H9 (cell line): ENCODE measurements around the gene MESP1. TPM values are rescaled to one million over a fixed set of nuclear protein-coding genes. Genes with fewer than 3 reads are reported as not detected.

Source experiments
- DNase-seq: peaks from one replicate; pipeline ENCODE4 v3.0.0-alpha.2; 2017
- H2AFZ ChIP-seq: one replicate; pipeline ENCODE4 v1.6.1; 2013; ENCODE audit warnings: mild to moderate bottlenecking, low read length, control low read depth, moderate library complexity
- H2AK5ac ChIP-seq: 2 replicates; pipeline ENCODE4 v1.6.1; 2013; ENCODE audit warnings: low read length, control low read depth, mixed read lengths; ENCODE audit not compliant: insufficient read length
- H2BK120ac ChIP-seq: one replicate; pipeline ENCODE4 v1.6.1; 2013; ENCODE audit warnings: low read depth, mild to moderate bottlenecking, low read length, control low read depth, inconsistent platforms; ENCODE audit not compliant: poor library complexity, severe bottlenecking
- H2BK12ac ChIP-seq: 2 replicates; pipeline ENCODE4 v1.6.1; 2013; ENCODE audit warnings: low read length, control low read depth, mixed read lengths, low read depth; ENCODE audit not compliant: insufficient read length
- H2BK15ac ChIP-seq: 2 replicates; pipeline ENCODE4 v1.6.1; 2013; ENCODE audit warnings: low read depth, low read length, control low read depth
- H2BK20ac ChIP-seq: one replicate; pipeline ENCODE4 v1.6.1; 2013; ENCODE audit warnings: low read depth, mild to moderate bottlenecking, low read length, control low read depth, inconsistent platforms; ENCODE audit not compliant: poor library complexity, severe bottlenecking
- H2BK5ac ChIP-seq: 2 replicates; pipeline ENCODE4 v1.6.1; 2013; ENCODE audit warnings: low read length, control low read depth, mixed read lengths; ENCODE audit not compliant: insufficient read length
- H3K14ac ChIP-seq: 2 replicates; pipeline ENCODE4 v1.6.1; 2013; ENCODE audit warnings: low read length, control low read depth; ENCODE audit not compliant: insufficient read depth
- H3K18ac ChIP-seq: 2 replicates; pipeline ENCODE4 v1.6.1; 2013; ENCODE audit warnings: low read depth, mild to moderate bottlenecking, mixed read lengths, low read length, control low read depth; ENCODE audit not compliant: insufficient read length
- H3K23ac ChIP-seq: 2 replicates; pipeline ENCODE4 v1.6.1; 2013; ENCODE audit warnings: low read length, control low read depth, mixed read lengths, low read depth; ENCODE audit not compliant: insufficient read length
- H3K23me2 ChIP-seq: 2 replicates; pipeline ENCODE4 v1.6.1; 2013; ENCODE audit warnings: low read depth, mild to moderate bottlenecking, mixed read lengths, low read length, control low read depth; ENCODE audit not compliant: insufficient read length, poor library complexity, severe bottlenecking
- H3K27ac ChIP-seq: 2 replicates; pipeline ENCODE4 v1.5.1; 2013; ENCODE audit warnings: low read length, control low read depth, mixed read lengths, low read depth; ENCODE audit not compliant: insufficient read length
- H3K27me3 ChIP-seq: 2 replicates; pipeline ENCODE4 v1.6.1; 2013; ENCODE audit warnings: low read length, control low read depth, inconsistent platforms; ENCODE audit not compliant: insufficient read depth
- H3K4ac ChIP-seq: 2 replicates; pipeline ENCODE4 v1.6.1; 2013; ENCODE audit warnings: low read depth, mild to moderate bottlenecking, control low read depth, inconsistent platforms, low read length, moderate library complexity
- H3K4me1 ChIP-seq: 2 replicates; pipeline ENCODE4 v1.6.1; 2013; ENCODE audit warnings: low read length, control low read depth, inconsistent platforms; ENCODE audit not compliant: insufficient read depth
- H3K4me2 ChIP-seq: 2 replicates; pipeline ENCODE4 v1.6.1; 2013; ENCODE audit warnings: low read length, control low read depth, mixed read lengths; ENCODE audit not compliant: insufficient read length, insufficient read depth
- H3K56ac ChIP-seq: 2 replicates; pipeline ENCODE4 v1.6.1; 2013; ENCODE audit warnings: low read depth, mild to moderate bottlenecking, mixed read lengths, low read length, control low read depth; ENCODE audit not compliant: insufficient read length
- H3K79me1 ChIP-seq: 2 replicates; pipeline ENCODE4 v1.6.1; 2013; ENCODE audit warnings: low read depth, mild to moderate bottlenecking, moderate library complexity, low read length, control low read depth, inconsistent platforms; ENCODE audit not compliant: insufficient read depth, poor library complexity, severe bottlenecking
- H3K79me2 ChIP-seq: 2 replicates; pipeline ENCODE4 v1.6.1; 2013; ENCODE audit warnings: low read length, control low read depth, inconsistent platforms; ENCODE audit not compliant: insufficient read depth
- H3K9ac ChIP-seq: 2 replicates; pipeline ENCODE4 v1.6.1; 2013; ENCODE audit warnings: low read length, control low read depth, mixed read lengths; ENCODE audit not compliant: insufficient read length; ENCODE audit errors: extremely low read depth
- H3K9me3 ChIP-seq: one replicate; pipeline ENCODE4 v1.6.1; 2013; ENCODE audit warnings: low read depth, low read length, inconsistent platforms; ENCODE audit not compliant: control insufficient read depth
- H3T11ph ChIP-seq: one replicate; pipeline ENCODE4 v1.6.1; 2013; ENCODE audit warnings: mild to moderate bottlenecking, low read length, control low read depth, inconsistent platforms
- H4K20me1 ChIP-seq: one replicate; pipeline ENCODE4 v1.6.1; 2013; ENCODE audit not compliant: control insufficient read depth, insufficient read length, insufficient read depth
- H4K5ac ChIP-seq: 2 replicates; pipeline ENCODE4 v1.6.1; 2013; ENCODE audit warnings: low read depth, mild to moderate bottlenecking, mixed read lengths, low read length, control low read depth; ENCODE audit not compliant: insufficient read length
- H4K8ac ChIP-seq: replicated peaks from 2 replicates; pipeline ENCODE4 v1.6.1; 2013; ENCODE audit warnings: low read length, control low read depth, mixed read lengths, low read depth; ENCODE audit not compliant: insufficient read length
- H4K91ac ChIP-seq: 2 replicates; pipeline ENCODE4 v1.6.1; 2013; ENCODE audit warnings: low read depth, mild to moderate bottlenecking, moderate library complexity, mixed read lengths, low read length, control low read depth; ENCODE audit not compliant: insufficient read length
- H3K27ac Mint-ChIP-seq, 3 experiments: 2 replicates in 2 of 3; 3 replicates in 1 of 3; pipeline ENCODE4 v1.8.0; 2020 to 2021; ENCODE audit warnings: mixed read lengths in 3 of 3, mild to moderate bottlenecking in 1 of 3, moderate library complexity in 1 of 3
- H3K27me3 Mint-ChIP-seq: 2 replicates; pipeline ENCODE4 v1.8.0; 2021; ENCODE audit warnings: low read depth, mild to moderate bottlenecking, moderate library complexity, mixed read lengths
- H3K36me3 Mint-ChIP-seq, 3 experiments: 2 replicates in 2 of 3; 3 replicates in 1 of 3; pipeline ENCODE4 v1.8.0; 2020 to 2021; ENCODE audit warnings: low read depth in 3 of 3, mixed read lengths in 3 of 3; ENCODE audit not compliant: insufficient read depth in 1 of 3
- H3K4me1 Mint-ChIP-seq, 2 experiments: 2 replicates each; pipeline ENCODE4 v1.8.0; 2020; ENCODE audit warnings: mixed read lengths in 2 of 2
- H3K4me3 Mint-ChIP-seq, 2 experiments: 2 replicates in 1 of 2; 3 replicates in 1 of 2; pipeline ENCODE4 v1.8.0; 2020 to 2021; ENCODE audit warnings: mild to moderate bottlenecking in 2 of 2, mixed read lengths in 2 of 2, moderate library complexity in 1 of 2
- H3K9me3 Mint-ChIP-seq, 2 experiments: 2 replicates in 1 of 2; 3 replicates in 1 of 2; pipeline ENCODE4 v1.8.0; 2020; ENCODE audit warnings: mild to moderate bottlenecking in 2 of 2, mixed read lengths in 2 of 2, moderate library complexity in 1 of 2
- total RNA-seq: library from RNA; stranded (reverse); gene quantifications from 2 replicates; pipeline ENCODE4 v1.2.1, GENCODE V29; 2021
- TF ChIP-seq, protein P1 (sequence below): fragments of 200-600 bp; sonication (generic); conservative IDR thresholded peaks from 3 replicates; pipeline ENCODE4 v1.8.0; 2021; ENCODE audit warnings: antibody characterized with exemption, mild to moderate bottlenecking

Gene MESP1
- total RNA-seq, 1 experiment from 2014 or later: not detected

DNA sequence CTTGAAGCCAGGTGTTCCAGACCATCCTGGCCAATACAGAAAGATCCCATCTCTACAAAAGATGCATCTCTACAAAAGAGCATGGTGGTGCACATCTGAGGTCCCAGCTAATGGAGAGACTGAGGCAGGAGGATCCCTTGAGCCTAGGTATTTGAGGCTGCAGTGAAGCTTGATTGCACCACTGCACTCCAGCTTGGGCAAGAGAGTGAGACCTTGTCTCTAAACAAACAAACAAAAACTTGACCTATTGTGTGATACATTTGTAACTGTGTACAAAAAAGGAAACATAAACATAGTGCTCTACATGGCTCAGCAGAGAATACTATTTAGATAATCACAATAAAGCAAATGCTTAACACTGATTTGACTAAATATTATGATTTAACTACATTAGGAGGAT, 44.9 kb upstream of the MESP1 start:
- Histone ChIP-seq H3K27ac (no peak overlapping the region), H3K79me1 (no peaks in the 10 kb centered on the region), H3K27me3 (no peaks in the 10 kb centered on the region), H2BK15ac (no peak overlapping the region), H3K23ac (no peak overlapping the region), H3K4ac (no peak overlapping the region), H4K20me1 (no peaks in the 10 kb centered on the region), H4K5ac (no peak overlapping the region), H3K9ac (no peak overlapping the region), H2BK20ac (no peak overlapping the region), H3T11ph (no peak overlapping the region), H3K79me2 (no peaks in the 10 kb centered on the region), H2AFZ (no peak overlapping the region), H2BK12ac (no peak overlapping the region), H2AK5ac (no peak overlapping the region), H3K14ac (no peak overlapping the region), H3K4me2 (no peak overlapping the region), H2BK120ac (no peak overlapping the region), H4K8ac (no peak overlapping the region), H3K23me2 (no peaks in the 10 kb centered on the region), H3K56ac (no peak overlapping the region), H3K9me3 (no peaks in the 10 kb centered on the region), H3K4me1 (no peaks in the 10 kb centered on the region), H2BK5ac (no peak overlapping the region), H3K18ac (no peak overlapping the region), H4K91ac (no peak overlapping the region)
- no peaks in the 10 kb centered on the region for H3K9me3 Mint-ChIP-seq
- H3K4me3 Mint-ChIP-seq: no peak overlapping the region
- TF ChIP-seq, protein P1, sequence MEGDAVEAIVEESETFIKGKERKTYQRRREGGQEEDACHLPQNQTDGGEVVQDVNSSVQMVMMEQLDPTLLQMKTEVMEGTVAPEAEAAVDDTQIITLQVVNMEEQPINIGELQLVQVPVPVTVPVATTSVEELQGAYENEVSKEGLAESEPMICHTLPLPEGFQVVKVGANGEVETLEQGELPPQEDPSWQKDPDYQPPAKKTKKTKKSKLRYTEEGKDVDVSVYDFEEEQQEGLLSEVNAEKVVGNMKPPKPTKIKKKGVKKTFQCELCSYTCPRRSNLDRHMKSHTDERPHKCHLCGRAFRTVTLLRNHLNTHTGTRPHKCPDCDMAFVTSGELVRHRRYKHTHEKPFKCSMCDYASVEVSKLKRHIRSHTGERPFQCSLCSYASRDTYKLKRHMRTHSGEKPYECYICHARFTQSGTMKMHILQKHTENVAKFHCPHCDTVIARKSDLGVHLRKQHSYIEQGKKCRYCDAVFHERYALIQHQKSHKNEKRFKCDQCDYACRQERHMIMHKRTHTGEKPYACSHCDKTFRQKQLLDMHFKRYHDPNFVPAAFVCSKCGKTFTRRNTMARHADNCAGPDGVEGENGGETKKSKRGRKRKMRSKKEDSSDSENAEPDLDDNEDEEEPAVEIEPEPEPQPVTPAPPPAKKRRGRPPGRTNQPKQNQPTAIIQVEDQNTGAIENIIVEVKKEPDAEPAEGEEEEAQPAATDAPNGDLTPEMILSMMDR: no peak
- no peaks in the 10 kb centered on the region; a peak in 1 of 7 replicates for H3K36me3 Mint-ChIP-seq
- no peak for DNase-seq
- no peaks in the 10 kb centered on the region for H3K4me1 Mint-ChIP-seq
- H3K27ac Mint-ChIP-seq: no peak overlapping the region
- H3K27me3 Mint-ChIP-seq: peaks cover 13% of the 10 kb centered on the region
